ENCODE data around the gene OR51A7.
"Not testable (repeated sequence)": the region's sequence is repeated elsewhere in the genome, so short reads cannot be mapped to it uniquely, and the experiment has no call there.

OR51A7 gene, protein sequence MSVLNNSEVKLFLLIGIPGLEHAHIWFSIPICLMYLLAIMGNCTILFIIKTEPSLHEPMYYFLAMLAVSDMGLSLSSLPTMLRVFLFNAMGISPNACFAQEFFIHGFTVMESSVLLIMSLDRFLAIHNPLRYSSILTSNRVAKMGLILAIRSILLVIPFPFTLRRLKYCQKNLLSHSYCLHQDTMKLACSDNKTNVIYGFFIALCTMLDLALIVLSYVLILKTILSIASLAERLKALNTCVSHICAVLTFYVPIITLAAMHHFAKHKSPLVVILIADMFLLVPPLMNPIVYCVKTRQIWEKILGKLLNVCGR

DNA sequence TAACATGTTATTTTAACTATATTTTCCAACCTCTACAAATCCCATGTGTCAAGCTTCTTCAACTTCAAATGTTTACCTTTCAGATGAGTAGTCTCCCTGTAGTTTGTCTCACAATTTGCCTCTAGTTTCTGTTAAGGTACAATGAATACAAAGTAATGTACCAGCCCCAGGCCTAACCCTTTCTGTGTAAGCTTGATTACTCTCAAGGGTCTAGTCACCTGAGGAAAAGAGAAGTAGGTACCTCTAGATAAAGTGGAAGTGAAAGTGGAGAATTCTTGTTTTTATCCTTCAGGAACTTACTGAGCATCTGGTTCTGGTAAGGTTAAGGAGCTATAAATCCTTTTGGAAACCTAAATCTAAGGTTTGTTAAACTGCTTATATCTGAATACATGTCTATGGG, at the start of gene OR51A7:
TSS of gene OR51A7 (plus strand) at position 300 of the 400 bp plus-strand sequence. CDS start 3,587 bp downstream, outside the sequence.
- no peak within 1 kb of the TSS for H3K4me3 ChIP-seq (ENCODE audit: low read depth, low read length)
- no peak for TF ChIP-seq CTCF (IDR thresholded peaks at IDR 0.05; ENCODE audit: control insufficient read depth, extremely low read depth, insufficient read depth)
- no peak for DNase-seq (ENCODE audit: low read depth)

DNA sequence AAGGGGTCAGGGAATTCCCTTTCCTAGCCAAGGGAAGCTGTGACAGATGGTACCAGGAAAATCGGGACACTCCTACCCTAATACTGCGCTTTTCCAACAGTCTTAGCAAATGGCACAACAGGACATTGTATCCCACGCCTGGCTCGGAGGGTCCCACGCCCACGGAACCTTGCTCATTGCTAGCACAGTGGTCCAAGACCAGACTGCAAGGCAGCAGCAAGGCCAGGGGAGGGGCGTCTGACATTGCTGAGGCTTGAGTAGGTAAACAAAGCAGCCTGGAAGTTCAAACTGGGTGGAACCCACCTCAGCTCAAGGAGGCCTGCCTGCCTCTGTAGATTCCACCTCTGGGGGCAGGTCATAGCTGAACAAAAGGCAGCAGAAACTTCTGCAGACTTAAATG, 49.3 kb upstream of the OR51A7 start:
- not testable (repeated sequence) for H3K4me3 ChIP-seq (ENCODE audit: low read depth, low read length); DNase-seq (ENCODE audit: low read depth)

DNA sequence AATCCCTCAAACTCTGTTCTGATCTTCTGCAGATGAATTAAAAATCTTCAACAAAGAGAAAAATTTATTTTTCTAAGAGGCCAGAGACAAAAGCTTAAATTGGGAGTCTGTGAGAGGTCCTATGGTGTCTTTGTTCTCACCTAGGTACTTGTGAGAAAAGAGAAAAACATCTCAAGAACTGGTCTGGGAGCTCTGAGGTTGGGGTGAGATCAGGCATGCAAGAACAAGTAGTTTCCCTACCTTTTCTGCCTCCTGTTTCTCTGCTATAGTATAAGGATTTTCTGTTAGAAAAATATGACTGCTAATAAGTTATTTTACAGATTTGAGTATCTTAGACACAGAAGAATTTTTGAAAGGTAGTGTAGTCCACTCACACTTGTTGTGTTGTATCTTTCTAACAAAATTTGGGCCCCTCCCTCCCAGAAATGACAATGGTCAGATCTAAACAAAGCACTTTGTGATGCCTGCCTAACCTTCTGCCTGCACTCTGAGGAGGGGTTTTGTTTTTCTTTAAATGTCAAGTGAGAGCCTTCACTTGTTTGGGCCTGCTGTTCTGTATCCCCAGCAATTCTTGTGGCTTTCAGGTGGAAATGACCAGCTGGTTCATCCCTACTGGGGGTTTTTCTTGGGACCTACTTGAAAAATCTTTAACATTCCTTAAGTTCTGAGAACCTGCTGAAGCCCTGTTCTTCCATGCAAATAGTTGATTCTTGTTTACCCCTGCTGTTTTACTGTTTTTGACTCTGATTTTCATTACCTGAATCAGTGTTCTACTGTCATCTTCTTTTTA, 40.9 kb upstream of the OR51A7 start:
- H3K4me3 ChIP-seq (ENCODE audit: low read depth, low read length) = no peak overlapping the region
- TF ChIP-seq CTCF (IDR thresholded peaks at IDR 0.05; ENCODE audit: control insufficient read depth, extremely low read depth, insufficient read depth) = no peak
- DNase-seq (ENCODE audit: low read depth) = no peak

- no peak for DNase-seq (ENCODE audit: low read depth)
- no peak for TF ChIP-seq CTCF (IDR thresholded peaks at IDR 0.05; ENCODE audit: control insufficient read depth, extremely low read depth, insufficient read depth)
- H3K4me3 ChIP-seq (ENCODE audit: low read depth, low read length) = no peak overlapping the region
These were observed 39.7 kb upstream of the OR51A7 start for GRCh38 chr11:4863876-4864275.

DNA sequence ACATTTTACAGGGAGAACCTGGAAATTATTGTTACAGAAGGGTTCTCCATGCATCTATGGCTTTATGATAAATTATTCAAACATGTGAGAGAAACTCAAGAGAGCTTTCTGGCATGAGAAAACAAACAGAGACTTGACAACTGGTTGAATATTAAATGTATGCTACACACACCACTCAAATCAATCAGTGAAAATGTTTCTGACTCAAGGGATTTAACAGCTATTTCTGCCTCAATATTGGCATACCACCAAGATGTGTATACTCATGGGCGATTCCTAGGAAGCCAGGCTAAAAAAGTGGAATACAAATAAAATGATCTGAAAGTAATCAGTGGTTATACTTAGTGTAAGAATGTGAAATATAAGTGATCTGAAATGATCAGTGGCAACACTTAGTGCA, 37.7 kb upstream of the OR51A7 start:
- no peak for DNase-seq (ENCODE audit: low read depth)
- TF ChIP-seq CTCF (IDR thresholded peaks at IDR 0.05; ENCODE audit: control insufficient read depth, extremely low read depth, insufficient read depth) = no peak

GRCh38 chr11:4881188-4881587, 22.4 kb upstream of the OR51A7 start:
- no peak for TF ChIP-seq CTCF (IDR thresholded peaks at IDR 0.05; ENCODE audit: control insufficient read depth, extremely low read depth, insufficient read depth)
- H3K4me3 ChIP-seq (ENCODE audit: low read depth, low read length) = no peak overlapping the region
- no peak for DNase-seq (ENCODE audit: low read depth)

More for the DNA sequence above, 37.7 kb upstream of the OR51A7 start:
- H3K4me3 ChIP-seq (ENCODE audit: low read depth, low read length) = no peak overlapping the region

DNA sequence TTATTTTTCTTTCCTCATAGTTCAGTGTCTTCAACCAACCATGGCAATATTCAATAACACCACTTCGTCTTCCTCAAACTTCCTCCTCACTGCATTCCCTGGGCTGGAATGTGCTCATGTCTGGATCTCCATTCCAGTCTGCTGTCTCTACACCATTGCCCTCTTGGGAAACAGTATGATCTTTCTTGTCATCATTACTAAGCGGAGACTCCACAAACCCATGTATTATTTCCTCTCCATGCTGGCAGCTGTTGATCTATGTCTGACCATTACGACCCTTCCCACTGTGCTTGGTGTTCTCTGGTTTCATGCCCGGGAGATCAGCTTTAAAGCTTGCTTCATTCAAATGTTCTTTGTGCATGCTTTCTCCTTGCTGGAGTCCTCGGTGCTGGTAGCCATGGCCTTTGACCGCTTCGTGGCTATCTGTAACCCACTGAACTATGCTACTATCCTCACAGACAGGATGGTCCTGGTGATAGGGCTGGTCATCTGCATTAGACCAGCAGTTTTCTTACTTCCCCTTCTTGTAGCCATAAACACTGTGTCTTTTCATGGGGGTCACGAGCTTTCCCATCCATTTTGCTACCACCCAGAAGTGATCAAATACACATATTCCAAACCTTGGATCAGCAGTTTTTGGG, 21.6 kb upstream of the OR51A7 start, which contains the start of gene OR51T1:
TSS of gene OR51T1 (plus strand) at position 41 of the 641 bp plus-strand sequence. CDS start at position 41, 0 bp downstream.
- no peak within 1 kb of the TSS for H3K4me3 ChIP-seq (ENCODE audit: low read depth, low read length)
- TF ChIP-seq CTCF (IDR thresholded peaks at IDR 0.05; ENCODE audit: control insufficient read depth, extremely low read depth, insufficient read depth) = no peak
- DNase-seq (ENCODE audit: low read depth) = no peak
